ENCODE results near the gene F13B.
"Not testable (repeated sequence)": the region's sequence is repeated elsewhere in the genome, so short reads cannot be mapped to it uniquely, and the experiment has no call there.

F13B gene

GRCh38 chr1:197042676-197043341 lies 24.3 kb downstream of the F13B start:
- no peak for DNase-seq (ENCODE audit: low read depth)

GRCh38 chr1:197041486-197042353 lies 25.3 kb downstream of the F13B start:
- no peak for DNase-seq (ENCODE audit: low read depth)

- no peak for DNase-seq (ENCODE audit: low read depth)
Observed at GRCh38 chr1:197036861-197037260, 30.2 kb downstream of the F13B start.

GRCh38 chr1:197034631-197035339 lies 32.3 kb downstream of the F13B start:
- DNase-seq (ENCODE audit: low read depth), result not testable (repeated sequence)

GRCh38 chr1:197029749-197030148 lies 37.3 kb downstream of the F13B start:
- no peak for DNase-seq (ENCODE audit: low read depth)

GRCh38 chr1:197027359-197027758 lies 39.7 kb downstream of the F13B start:
- no peak for DNase-seq (ENCODE audit: low read depth)

- no peak for DNase-seq (ENCODE audit: low read depth)
Observed at GRCh38 chr1:197024460-197024859, 42.6 kb downstream of the F13B start.

- no peak for DNase-seq (ENCODE audit: low read depth)
Observed at GRCh38 chr1:197021716-197022115, 45.3 kb downstream of the F13B start.

GRCh38 chr1:197017558-197018146 lies 49.4 kb downstream of the F13B start:
- DNase-seq (ENCODE audit: low read depth), result no peak

- no peak for DNase-seq (ENCODE audit: low read depth)
Observed at GRCh38 chr1:197016751-197017150, 50.3 kb downstream of the F13B start.

- no peak for DNase-seq (ENCODE audit: low read depth)
Observed at GRCh38 chr1:197013234-197013633, 53.8 kb downstream of the F13B start.

- no peak for DNase-seq (ENCODE audit: low read depth)
Observed at GRCh38 chr1:197011614-197012013, 55.4 kb downstream of the F13B start.

- no peak for DNase-seq (ENCODE audit: low read depth)
Observed at GRCh38 chr1:197008861-197009260, 58.2 kb downstream of the F13B start.

- DNase-seq (ENCODE audit: low read depth), result no peak
Observed at GRCh38 chr1:197003132-197003531, 63.9 kb downstream of the F13B start.

GRCh38 chr1:197001828-197002227 lies 65.2 kb downstream of the F13B start:
- DNase-seq (ENCODE audit: low read depth), result no peak

GRCh38 chr1:196997423-196997822 lies 69.6 kb downstream of the F13B start:
- DNase-seq (ENCODE audit: low read depth), result no peak

GRCh38 chr1:196993916-196994315 lies 73.1 kb downstream of the F13B start:
- DNase-seq (ENCODE audit: low read depth), result no peak

- DNase-seq (ENCODE audit: low read depth), result not testable (repeated sequence)
Observed at GRCh38 chr1:196991919-196992651, 75.0 kb downstream of the F13B start.
